Calu3 (cell line): ENCODE results near the gene EFCAB12. TPM values are rescaled to one million over a fixed set of nuclear protein-coding genes. Genes with fewer than 3 reads are reported as not detected.

Source experiments
- BruUV-seq: library from RNA; stranded (reverse); fragments of 400-500 nt; replicated peaks from 2 replicates; lab custom pipeline; 2021; lab: Mats Ljungman, UMichigan
- CTCF ChIA-PET: fragments of 300-600 bp; sonication (Branson Sonifier 250); formaldehyde crosslinking; loops from one replicate; lab custom pipeline; 2022; ENCODE audit warnings: antibody characterized with exemption; lab: Charles Lee
- DNase-seq: peaks from one replicate; pipeline ENCODE4 v3.0.0; 2022
- H3K27ac Mint-ChIP-seq: one replicate; pipeline ENCODE4 v1.8.0; 2022; ENCODE audit warnings: mixed read lengths; ENCODE audit not compliant: unreplicated experiment
- H3K27me3 Mint-ChIP-seq: one replicate; pipeline ENCODE4 v1.8.0; 2022; ENCODE audit warnings: mixed read lengths; ENCODE audit not compliant: unreplicated experiment
- H3K36me3 Mint-ChIP-seq: one replicate; pipeline ENCODE4 v1.8.0; 2022; ENCODE audit warnings: mild to moderate bottlenecking, moderate library complexity, mixed read lengths; ENCODE audit not compliant: insufficient read depth, unreplicated experiment
- H3K4me1 Mint-ChIP-seq: one replicate; pipeline ENCODE4 v1.8.0; 2022; ENCODE audit warnings: mild to moderate bottlenecking, low read depth, mixed read lengths; ENCODE audit not compliant: unreplicated experiment
- H3K4me3 Mint-ChIP-seq: one replicate; pipeline ENCODE4 v1.8.0; 2022; ENCODE audit warnings: mild to moderate bottlenecking, low read depth, moderate library complexity, mixed read lengths; ENCODE audit not compliant: unreplicated experiment
- H3K9me3 Mint-ChIP-seq: one replicate; pipeline ENCODE4 v1.8.0; 2022; ENCODE audit warnings: low read depth, mixed read lengths; ENCODE audit not compliant: unreplicated experiment
- intact Hi-C: fragments of 100-400 bp; cut with micrococcal nuclease; formaldehyde crosslinking; loops from one replicate; pipeline ENCODE4 v1.10.0; 2022; ENCODE audit not compliant: unreplicated experiment
- total RNA-seq: library from RNA; stranded (reverse); gene quantifications from 2 replicates; pipeline ENCODE4 v1.2.3, GENCODE V29; 2022
- TF ChIP-seq, protein P1 (sequence below): fragments of 200-600 bp; IDR thresholded peaks from one replicate; pipeline ENCODE4 v1.8.0; 2022; ENCODE audit warnings: antibody characterized with exemption; ENCODE audit not compliant: unreplicated experiment

EFCAB12 gene
- total RNA-seq, 1 experiment from 2014 or later: 0.42 TPM

DNA sequence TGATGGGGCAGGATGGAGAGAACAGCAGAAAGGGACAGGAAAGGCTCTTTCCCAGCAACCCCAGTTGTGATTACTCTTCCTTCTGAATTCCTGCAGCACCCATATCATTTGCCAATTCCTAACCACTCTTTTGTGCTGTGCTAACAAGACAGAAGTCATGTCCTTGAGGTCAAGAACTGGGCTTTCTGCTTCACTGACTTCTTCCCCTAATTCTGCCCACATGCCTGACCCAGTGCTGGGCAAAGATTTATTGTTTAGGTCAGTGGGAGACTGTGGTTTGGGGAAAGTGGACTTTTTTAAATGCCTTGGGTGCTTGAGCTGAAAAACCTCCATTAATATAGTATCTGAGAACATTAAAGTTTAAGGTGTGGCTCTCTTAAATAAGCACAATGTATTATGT, 4.2 kb upstream of the EFCAB12 start:
- no TSS peak for BruUV-seq
- H3K27ac Mint-ChIP-seq: no peak overlapping the region
- DNase-seq: no peak
- no peaks in the 10 kb centered on the region for H3K9me3 Mint-ChIP-seq
- intact Hi-C loops: no loop called here
- TF ChIP-seq, protein P1, sequence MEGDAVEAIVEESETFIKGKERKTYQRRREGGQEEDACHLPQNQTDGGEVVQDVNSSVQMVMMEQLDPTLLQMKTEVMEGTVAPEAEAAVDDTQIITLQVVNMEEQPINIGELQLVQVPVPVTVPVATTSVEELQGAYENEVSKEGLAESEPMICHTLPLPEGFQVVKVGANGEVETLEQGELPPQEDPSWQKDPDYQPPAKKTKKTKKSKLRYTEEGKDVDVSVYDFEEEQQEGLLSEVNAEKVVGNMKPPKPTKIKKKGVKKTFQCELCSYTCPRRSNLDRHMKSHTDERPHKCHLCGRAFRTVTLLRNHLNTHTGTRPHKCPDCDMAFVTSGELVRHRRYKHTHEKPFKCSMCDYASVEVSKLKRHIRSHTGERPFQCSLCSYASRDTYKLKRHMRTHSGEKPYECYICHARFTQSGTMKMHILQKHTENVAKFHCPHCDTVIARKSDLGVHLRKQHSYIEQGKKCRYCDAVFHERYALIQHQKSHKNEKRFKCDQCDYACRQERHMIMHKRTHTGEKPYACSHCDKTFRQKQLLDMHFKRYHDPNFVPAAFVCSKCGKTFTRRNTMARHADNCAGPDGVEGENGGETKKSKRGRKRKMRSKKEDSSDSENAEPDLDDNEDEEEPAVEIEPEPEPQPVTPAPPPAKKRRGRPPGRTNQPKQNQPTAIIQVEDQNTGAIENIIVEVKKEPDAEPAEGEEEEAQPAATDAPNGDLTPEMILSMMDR: no peak
- peaks cover 60% of the 10 kb centered on the region for H3K36me3 Mint-ChIP-seq
- no peak overlapping the region for H3K4me3 Mint-ChIP-seq
- H3K4me1 Mint-ChIP-seq: peaks cover 40% of the 10 kb centered on the region
- peaks cover 9% of the 10 kb centered on the region for H3K27me3 Mint-ChIP-seq
- CTCF ChIA-PET: no interaction called here

DNA sequence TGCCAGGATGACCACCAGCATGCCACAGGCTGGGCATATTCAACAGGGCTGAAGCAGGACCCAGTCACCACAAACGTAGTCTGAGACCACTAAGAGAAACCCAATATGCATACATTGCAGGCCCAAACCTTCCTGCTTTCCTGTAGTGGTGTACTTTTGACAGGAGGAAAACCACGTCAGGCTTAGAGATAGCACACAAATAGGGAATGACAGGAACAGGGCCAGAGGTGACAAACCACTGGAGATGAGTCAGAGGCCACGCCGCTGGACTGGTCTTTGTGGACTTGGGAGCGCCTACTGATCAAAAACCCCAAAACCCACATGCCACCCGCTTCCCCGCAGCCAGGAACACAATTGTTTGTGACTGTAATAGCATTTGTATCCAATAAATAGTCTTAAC, 3.6 kb upstream of the EFCAB12 start:
- CTCF ChIA-PET: no interaction called here
- Mint-ChIP-seq H3K9me3 (no peaks in the 10 kb centered on the region), H3K36me3 (peaks cover 58% of the 10 kb centered on the region), H3K4me1 (peaks cover 38% of the 10 kb centered on the region), H3K27ac (no peak overlapping the region), H3K27me3 (peaks cover 15% of the 10 kb centered on the region), H3K4me3 (no peak overlapping the region)
- BruUV-seq: no TSS peak
- DNase-seq: no peak
- TF ChIP-seq, protein P1: no peak
- intact Hi-C loops: no loop called here

DNA sequence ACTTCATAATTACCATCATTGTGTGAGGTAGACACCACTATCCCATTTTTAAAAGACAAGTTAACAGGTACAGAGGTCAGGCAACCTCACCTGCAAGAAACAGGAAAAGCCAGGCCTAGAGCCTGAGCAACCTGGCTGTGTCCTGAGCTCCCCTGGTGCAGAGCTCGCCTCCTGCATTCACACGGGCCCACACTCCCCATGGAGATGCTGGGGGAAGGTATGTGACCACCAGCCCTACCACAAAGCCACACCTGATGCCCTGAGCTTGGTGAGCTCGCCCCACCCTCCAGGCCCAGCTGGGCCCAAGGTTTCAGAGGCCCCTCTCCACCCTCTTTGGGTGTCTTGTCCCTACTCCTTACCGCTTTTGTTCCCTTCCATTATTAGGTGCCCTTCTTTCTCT, 1.2 kb upstream of the EFCAB12 start:
- Mint-ChIP-seq H3K4me3 (no peak overlapping the region), H3K27me3 (peaks cover 33% of the 10 kb centered on the region)

DNA sequence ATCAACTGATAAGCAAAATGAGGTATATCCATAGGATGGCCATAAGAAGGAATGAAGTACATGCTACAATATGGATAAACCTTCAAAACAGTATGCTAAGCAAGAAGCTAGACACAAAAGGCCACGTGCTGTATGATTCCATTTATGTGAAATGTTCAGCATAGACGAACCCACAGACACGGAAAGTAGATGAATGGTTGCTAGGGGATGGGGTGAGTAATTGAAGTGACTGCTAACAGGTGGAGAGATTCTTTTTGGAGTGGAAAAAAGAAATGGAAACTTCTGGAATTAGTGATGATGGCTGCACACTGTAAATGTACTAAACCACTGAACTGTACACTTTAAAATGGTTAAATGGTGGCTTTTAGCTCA, 630 bp upstream of the EFCAB12 start:
- DNase-seq: no peak
- Mint-ChIP-seq H3K27ac (peak overlapping the region; percentile 67), H3K9me3 (no peaks in the 10 kb centered on the region), H3K4me3 (peak overlapping the region; percentile 74), H3K4me1 (peaks cover 18% of the 10 kb centered on the region), H3K27me3 (peaks cover 33% of the 10 kb centered on the region), H3K36me3 (peaks cover 37% of the 10 kb centered on the region)
- intact Hi-C loops: no loop called here
- BruUV-seq: no TSS peak
- CTCF ChIA-PET: interaction anchor here (0.8 to 1.8 kb wide), 6 partner anchors 12 to 460 kb away, joined by 3 to 9 read pairs (median 4); no protein-coding TSS in a partner anchor
- TF ChIP-seq, protein P1: no peak

More for the DNA sequence above, 1.2 kb upstream of the EFCAB12 start:
- TF ChIP-seq, protein P1: no peak
- CTCF ChIA-PET: interaction anchor here (0.8 to 1.8 kb wide), 2 partner anchors 12 to 60 kb away, joined by 3 to 4 read pairs; no protein-coding TSS in a partner anchor
- no TSS peak for BruUV-seq
- no peaks in the 10 kb centered on the region for H3K9me3 Mint-ChIP-seq
- DNase-seq: no peak
- intact Hi-C loops: no loop called here
- H3K4me1 Mint-ChIP-seq: peaks cover 21% of the 10 kb centered on the region
- H3K27ac Mint-ChIP-seq: no peak overlapping the region
- peaks cover 42% of the 10 kb centered on the region for H3K36me3 Mint-ChIP-seq
